ENCODE results near the gene CYBC1.

DNA sequence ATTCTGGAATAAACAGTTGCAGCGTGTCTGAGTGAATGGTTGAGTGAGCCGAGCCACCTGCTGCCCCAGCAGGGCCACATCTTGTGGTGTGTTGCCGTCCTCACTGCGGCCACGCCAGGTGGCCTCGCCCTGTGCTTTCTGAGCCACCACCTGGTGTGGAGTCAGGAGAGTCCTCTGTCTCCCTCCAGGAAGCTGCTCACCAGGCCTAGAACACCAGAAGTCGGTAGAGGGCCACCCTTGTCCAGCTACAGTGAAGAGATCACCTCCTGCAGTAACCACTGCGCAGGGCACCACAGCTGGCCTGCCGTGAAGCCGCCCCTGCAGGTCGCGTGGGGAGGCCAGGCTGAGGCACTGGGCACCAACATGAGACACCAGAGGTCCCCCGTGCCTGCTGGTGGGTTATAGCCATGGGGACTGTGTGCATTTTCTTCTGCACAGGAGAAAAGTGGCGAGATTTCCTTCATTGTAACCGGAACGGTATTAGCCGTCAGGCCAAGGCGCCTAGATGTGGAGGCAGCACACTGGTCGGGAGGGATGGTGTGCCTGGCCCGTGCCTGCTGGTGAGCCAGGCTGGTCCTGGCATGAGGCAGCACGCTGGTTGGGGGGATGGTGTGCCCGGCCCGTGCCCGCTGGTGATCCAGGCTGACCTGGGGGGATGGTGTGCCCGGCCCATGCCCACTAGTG lies 40.1 kb upstream of the CYBC1 start:
- no peak for TF ChIP-seq EZH2 (IDR thresholded peaks at IDR 0.05; ENCODE audit: borderline replicate concordance, low read length)
- TF ChIP-seq, protein P1, sequence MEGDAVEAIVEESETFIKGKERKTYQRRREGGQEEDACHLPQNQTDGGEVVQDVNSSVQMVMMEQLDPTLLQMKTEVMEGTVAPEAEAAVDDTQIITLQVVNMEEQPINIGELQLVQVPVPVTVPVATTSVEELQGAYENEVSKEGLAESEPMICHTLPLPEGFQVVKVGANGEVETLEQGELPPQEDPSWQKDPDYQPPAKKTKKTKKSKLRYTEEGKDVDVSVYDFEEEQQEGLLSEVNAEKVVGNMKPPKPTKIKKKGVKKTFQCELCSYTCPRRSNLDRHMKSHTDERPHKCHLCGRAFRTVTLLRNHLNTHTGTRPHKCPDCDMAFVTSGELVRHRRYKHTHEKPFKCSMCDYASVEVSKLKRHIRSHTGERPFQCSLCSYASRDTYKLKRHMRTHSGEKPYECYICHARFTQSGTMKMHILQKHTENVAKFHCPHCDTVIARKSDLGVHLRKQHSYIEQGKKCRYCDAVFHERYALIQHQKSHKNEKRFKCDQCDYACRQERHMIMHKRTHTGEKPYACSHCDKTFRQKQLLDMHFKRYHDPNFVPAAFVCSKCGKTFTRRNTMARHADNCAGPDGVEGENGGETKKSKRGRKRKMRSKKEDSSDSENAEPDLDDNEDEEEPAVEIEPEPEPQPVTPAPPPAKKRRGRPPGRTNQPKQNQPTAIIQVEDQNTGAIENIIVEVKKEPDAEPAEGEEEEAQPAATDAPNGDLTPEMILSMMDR (conservative IDR thresholded peaks at IDR 0.05 in 1 of 2, IDR thresholded peaks at IDR 0.05 in 1 of 2; ENCODE audit: extremely low read depth in 1 of 2, insufficient read depth in 1 of 2, low read depth in 1 of 2, low read length in 2 of 2), result no peak
